ENCODE measurements around the gene UTY. TPM values are rescaled to one million over a fixed set of nuclear protein-coding genes. Genes with fewer than 3 reads are reported as not detected.

UTY gene
- 16.6 TPM for polyA plus RNA-seq (2013, experiment 1 of 2)
- 18.7 TPM for polyA plus RNA-seq (2013, experiment 2 of 2)

- Histone ChIP-seq H3K36me3 (ENCODE audit: control insufficient read depth, insufficient read depth, low read length) (peaks cover 12% of the 10 kb centered on the region), H3K4me3 (ENCODE audit: extremely low read depth, insufficient read depth, low read length, poor library complexity, severe bottlenecking) (peak within 1 kb of the TSS; percentile 61), H3K9me3 (ENCODE audit: control insufficient read depth, low read length) (no peaks in the 10 kb centered on the region), H3K4me1 (ENCODE audit: control insufficient read depth, insufficient read depth, low read length, poor library complexity, severe bottlenecking) (no peaks in the 10 kb centered on the region), H3K27ac (ENCODE audit: low read depth, low read length, severe bottlenecking) (peak within 1 kb of the TSS; percentile 96)
- WGBS, 2 experiments (ENCODE audit: insufficient coverage in 2 of 2), result 0 to 8% methylated on average over 11 to 15 of the region's 18 CpGs
These were observed at the start of gene UTY for GRCh38 chrY:13479828-13480227. TSS of gene UTY (minus strand) at chrY:13480033. CDS start at chrY:13479665, 368 bp downstream.

GRCh38 chrY:13520474-13520873 is 40.6 kb upstream of the UTY start:
- Histone ChIP-seq H3K36me3 (ENCODE audit: control insufficient read depth, insufficient read depth, low read length) (no peaks in the 10 kb centered on the region), H3K9me3 (ENCODE audit: control insufficient read depth, low read length) (no peaks in the 10 kb centered on the region), H3K27ac (ENCODE audit: low read depth, low read length, severe bottlenecking) (no peak overlapping the region), H3K4me1 (ENCODE audit: control insufficient read depth, insufficient read depth, low read length, poor library complexity, severe bottlenecking) (no peaks in the 10 kb centered on the region), H3K4me3 (ENCODE audit: extremely low read depth, insufficient read depth, low read length, poor library complexity, severe bottlenecking) (no peak overlapping the region)
- WGBS, 2 experiments (ENCODE audit: insufficient coverage in 2 of 2), result no CpG with 5 or more reads among the region's 1 CpG

- WGBS, 2 experiments (ENCODE audit: insufficient coverage in 2 of 2), result no CpG with 5 or more reads among the region's 1 CpG
- H3K27ac ChIP-seq (ENCODE audit: low read depth, low read length, severe bottlenecking), result no peak overlapping the region
- H3K9me3 ChIP-seq (ENCODE audit: control insufficient read depth, low read length), result no peaks in the 10 kb centered on the region
- H3K4me3 ChIP-seq (ENCODE audit: extremely low read depth, insufficient read depth, low read length, poor library complexity, severe bottlenecking), result no peak overlapping the region
- no peaks in the 10 kb centered on the region for H3K36me3 ChIP-seq (ENCODE audit: control insufficient read depth, insufficient read depth, low read length)
- no peaks in the 10 kb centered on the region for H3K4me1 ChIP-seq (ENCODE audit: control insufficient read depth, insufficient read depth, low read length, poor library complexity, severe bottlenecking)
These were observed 21.4 kb upstream of the UTY start for GRCh38 chrY:13501215-13501614.

GRCh38 chrY:13493737-13494136 is 13.9 kb upstream of the UTY start:
- no peaks in the 10 kb centered on the region for H3K4me1 ChIP-seq (ENCODE audit: control insufficient read depth, insufficient read depth, low read length, poor library complexity, severe bottlenecking)
- H3K27ac ChIP-seq (ENCODE audit: low read depth, low read length, severe bottlenecking), result no peak overlapping the region
- no CpG with 5 or more reads among the region's 3 CpGs for WGBS, 2 experiments (ENCODE audit: insufficient coverage in 2 of 2)
- no peaks in the 10 kb centered on the region for H3K36me3 ChIP-seq (ENCODE audit: control insufficient read depth, insufficient read depth, low read length)
- H3K9me3 ChIP-seq (ENCODE audit: control insufficient read depth, low read length), result no peaks in the 10 kb centered on the region
- H3K4me3 ChIP-seq (ENCODE audit: extremely low read depth, insufficient read depth, low read length, poor library complexity, severe bottlenecking), result no peak overlapping the region

- Histone ChIP-seq H3K4me1 (ENCODE audit: control insufficient read depth, insufficient read depth, low read length, poor library complexity, severe bottlenecking) (no peaks in the 10 kb centered on the region), H3K9me3 (ENCODE audit: control insufficient read depth, low read length) (no peaks in the 10 kb centered on the region), H3K4me3 (ENCODE audit: extremely low read depth, insufficient read depth, low read length, poor library complexity, severe bottlenecking) (no peak overlapping the region), H3K36me3 (ENCODE audit: control insufficient read depth, insufficient read depth, low read length) (no peaks in the 10 kb centered on the region), H3K27ac (ENCODE audit: low read depth, low read length, severe bottlenecking) (no peak overlapping the region)
- WGBS, 2 experiments (ENCODE audit: insufficient coverage in 2 of 2), result no CpG with 5 or more reads among the region's 2 CpGs
These were observed 12.6 kb upstream of the UTY start for GRCh38 chrY:13492408-13492807.

- Histone ChIP-seq H3K36me3 (ENCODE audit: control insufficient read depth, insufficient read depth, low read length) (no peaks in the 10 kb centered on the region), H3K9me3 (ENCODE audit: control insufficient read depth, low read length) (no peaks in the 10 kb centered on the region), H3K27ac (ENCODE audit: low read depth, low read length, severe bottlenecking) (no peak overlapping the region), H3K4me1 (ENCODE audit: control insufficient read depth, insufficient read depth, low read length, poor library complexity, severe bottlenecking) (no peaks in the 10 kb centered on the region), H3K4me3 (ENCODE audit: extremely low read depth, insufficient read depth, low read length, poor library complexity, severe bottlenecking) (no peak overlapping the region)
- no CpG with 5 or more reads among the region's 1 CpG for WGBS, 2 experiments (ENCODE audit: insufficient coverage in 2 of 2)
These were observed 8.9 kb upstream of the UTY start for GRCh38 chrY:13488738-13489137.

GRCh38 chrY:13479121-13479711 is 617 bp downstream of the UTY start:
- Histone ChIP-seq H3K36me3 (ENCODE audit: control insufficient read depth, insufficient read depth, low read length) (peaks cover 12% of the 10 kb centered on the region), H3K9me3 (ENCODE audit: control insufficient read depth, low read length) (no peaks in the 10 kb centered on the region), H3K4me3 (ENCODE audit: extremely low read depth, insufficient read depth, low read length, poor library complexity, severe bottlenecking) (peak overlapping the region; percentile 61), H3K4me1 (ENCODE audit: control insufficient read depth, insufficient read depth, low read length, poor library complexity, severe bottlenecking) (no peaks in the 10 kb centered on the region), H3K27ac (ENCODE audit: low read depth, low read length, severe bottlenecking) (peak overlapping the region; percentile 96)
- WGBS, 2 experiments (ENCODE audit: insufficient coverage in 2 of 2), result 0% methylated on average over 7 to 13 of the region's 34 CpGs

GRCh38 chrY:13478126-13478785 is 1.6 kb downstream of the UTY start:
- Histone ChIP-seq H3K36me3 (ENCODE audit: control insufficient read depth, insufficient read depth, low read length) (peaks cover 16% of the 10 kb centered on the region), H3K27ac (ENCODE audit: low read depth, low read length, severe bottlenecking) (peak overlapping the region; percentile 96), H3K4me3 (ENCODE audit: extremely low read depth, insufficient read depth, low read length, poor library complexity, severe bottlenecking) (peak overlapping the region; percentile 61), H3K4me1 (ENCODE audit: control insufficient read depth, insufficient read depth, low read length, poor library complexity, severe bottlenecking) (no peaks in the 10 kb centered on the region), H3K9me3 (ENCODE audit: control insufficient read depth, low read length) (no peaks in the 10 kb centered on the region)
- WGBS, 2 experiments (ENCODE audit: insufficient coverage in 2 of 2), result 0% methylated on average over 5 of the region's 15 CpGs; no CpG with 5 or more reads in 1 of the 2 experiments

GRCh38 chrY:13474997-13475396 is 4.8 kb downstream of the UTY start:
- no peaks in the 10 kb centered on the region for H3K4me1 ChIP-seq (ENCODE audit: control insufficient read depth, insufficient read depth, low read length, poor library complexity, severe bottlenecking)
- 100% methylated on average over 1 to 2 of the region's 2 CpGs for WGBS, 2 experiments (ENCODE audit: insufficient coverage in 2 of 2)
- H3K27ac ChIP-seq (ENCODE audit: low read depth, low read length, severe bottlenecking), result no peak overlapping the region
- no peak overlapping the region for H3K4me3 ChIP-seq (ENCODE audit: extremely low read depth, insufficient read depth, low read length, poor library complexity, severe bottlenecking)
- H3K9me3 ChIP-seq (ENCODE audit: control insufficient read depth, low read length), result no peaks in the 10 kb centered on the region
- peaks cover 29% of the 10 kb centered on the region for H3K36me3 ChIP-seq (ENCODE audit: control insufficient read depth, insufficient read depth, low read length)

GRCh38 chrY:13451572-13451971 is 28.3 kb downstream of the UTY start:
- Histone ChIP-seq H3K4me3 (ENCODE audit: extremely low read depth, insufficient read depth, low read length, poor library complexity, severe bottlenecking) (no peak overlapping the region), H3K36me3 (ENCODE audit: control insufficient read depth, insufficient read depth, low read length) (peaks cover 18% of the 10 kb centered on the region), H3K4me1 (ENCODE audit: control insufficient read depth, insufficient read depth, low read length, poor library complexity, severe bottlenecking) (no peaks in the 10 kb centered on the region), H3K27ac (ENCODE audit: low read depth, low read length, severe bottlenecking) (no peak overlapping the region), H3K9me3 (ENCODE audit: control insufficient read depth, low read length) (no peaks in the 10 kb centered on the region)
- 40% methylated on average over 1 of the region's 3 CpGs; no CpG with 5 or more reads in 1 of the 2 experiments for WGBS, 2 experiments (ENCODE audit: insufficient coverage in 2 of 2)

GRCh38 chrY:13450596-13451130 is 29.2 kb downstream of the UTY start:
- no peaks in the 10 kb centered on the region for H3K4me1 ChIP-seq (ENCODE audit: control insufficient read depth, insufficient read depth, low read length, poor library complexity, severe bottlenecking)
- H3K36me3 ChIP-seq (ENCODE audit: control insufficient read depth, insufficient read depth, low read length), result peaks cover 15% of the 10 kb centered on the region
- H3K27ac ChIP-seq (ENCODE audit: low read depth, low read length, severe bottlenecking), result no peak overlapping the region
- H3K9me3 ChIP-seq (ENCODE audit: control insufficient read depth, low read length), result no peaks in the 10 kb centered on the region
- WGBS, 2 experiments (ENCODE audit: insufficient coverage in 2 of 2), result 95 to 100% methylated on average over 7 of the region's 11 CpGs
- no peak overlapping the region for H3K4me3 ChIP-seq (ENCODE audit: extremely low read depth, insufficient read depth, low read length, poor library complexity, severe bottlenecking)

Measured in mesodermal cell (in vitro differentiated cells).